Ovary (tissue), 3 donors: ENCODE measurements around the gene MARCKS.

Experiments
- CTCF ChIP-seq, 3 donors: fragments of 450-650 bp in 2 of 3; fragments of 200-600 bp in 1 of 3; IDR thresholded peaks; one replicate each; pipeline versions ENCODE4 v1.5.1 to v1.8.0; 2016 to 2022; ENCODE audit warnings: antibody characterized with exemption in 3 of 3, mild to moderate bottlenecking in 1 of 3
- EP300 ChIP-seq: sonication (generic); formaldehyde crosslinking; IDR thresholded peaks from one replicate; pipeline ENCODE4 v1.6.1; 2017; ENCODE audit warnings: antibody characterized with exemption
- POLR2A ChIP-seq: fragments of 450-650 bp; IDR thresholded peaks from one replicate; pipeline ENCODE4 v1.6.1; 2017; ENCODE audit warnings: antibody characterized with exemption, mild to moderate bottlenecking, moderate library complexity
- donor health status: DM: no; HTN: no; CAD: no.

GRCh38 chr6:113825781-113826180 lies 31.4 kb upstream of the MARCKS start:
- TF ChIP-seq POLR2A (no peak), CTCF (IDR thresholded peaks at IDR 0.05) (no peak), EP300 (no peak)
